OCI-LY7 (cell line): ENCODE data around the gene PLAAT5. TPM values are rescaled to one million over a fixed set of nuclear protein-coding genes. Genes with fewer than 3 reads are reported as not detected.

Source experiments
- BruUV-seq: library from RNA; stranded (reverse); fragments of 400-500 nt; replicated peaks from 2 replicates; lab custom pipeline; 2021; lab: Mats Ljungman, UMichigan
- CTCF ChIA-PET: fragments of 300-600 bp; sonication (Branson Sonifier 250); formaldehyde crosslinking; loops from one replicate; lab custom pipeline; 2022; ENCODE audit warnings: antibody characterized with exemption; ENCODE audit not compliant: unreplicated experiment; lab: Charles Lee
- POLR2A ChIA-PET: fragments of 300-600 bp; sonication (Branson Sonifier 250); formaldehyde crosslinking; loops from one replicate; lab custom pipeline; 2022; ENCODE audit warnings: antibody characterized with exemption; lab: Charles Lee
- DNase-seq: peaks from one replicate; pipeline ENCODE4 v3.0.0-alpha.2; 2015; ENCODE audit warnings: low spot score
- H2AFZ ChIP-seq: fragments of 200-600 bp; sonication (generic), shearing (Covaris generic); 2 replicates; pipeline ENCODE4 v1.6.1; 2014; ENCODE audit warnings: mild to moderate bottlenecking, antibody characterized with exemption, low read length, moderate library complexity
- H3K27ac ChIP-seq: fragments of 200-600 bp; sonication (generic); 2 replicates; pipeline ENCODE4 v1.5.1; 2014; ENCODE audit warnings: mixed run types, low read depth, mild to moderate bottlenecking, moderate library complexity, low read length, inconsistent platforms; ENCODE audit not compliant: poor library complexity, severe bottlenecking
- H3K36me3 ChIP-seq: fragments of 200-600 bp; sonication (generic); 2 replicates; pipeline ENCODE4 v1.6.1; 2014; ENCODE audit warnings: mild to moderate bottlenecking, antibody characterized with exemption, low read length, moderate library complexity, mixed read lengths; ENCODE audit not compliant: insufficient read depth
- H3K4me1 ChIP-seq: fragments of 200-600 bp; sonication (generic); 2 replicates; pipeline ENCODE4 v1.5.1; 2014; ENCODE audit warnings: mild to moderate bottlenecking, low read length; ENCODE audit not compliant: insufficient read depth, poor library complexity, severe bottlenecking
- H3K4me2 ChIP-seq: fragments of 200-600 bp; sonication (generic); 2 replicates; pipeline ENCODE4 v1.6.1; 2014; ENCODE audit warnings: mild to moderate bottlenecking, low read length
- H3K4me3 ChIP-seq: fragments of 200-600 bp; sonication (generic); 2 replicates; pipeline ENCODE4 v1.5.1; 2014; ENCODE audit warnings: mild to moderate bottlenecking, low read depth, low read length; ENCODE audit not compliant: poor library complexity, severe bottlenecking
- H3K79me2 ChIP-seq: fragments of 200-600 bp; sonication (generic); 2 replicates; pipeline ENCODE4 v1.6.1; 2016; ENCODE audit warnings: low read depth, mild to moderate bottlenecking, low read length, moderate library complexity, mixed read lengths; ENCODE audit not compliant: insufficient read depth
- H3K9me2 ChIP-seq: fragments of 200-600 bp; sonication (generic); 2 replicates; pipeline ENCODE4 v1.6.1; 2016; ENCODE audit warnings: mild to moderate bottlenecking, low read length, mixed read lengths; ENCODE audit not compliant: insufficient read depth
- H3K9me3 ChIP-seq: fragments of 200-600 bp; sonication (generic); 2 replicates; pipeline ENCODE4 v1.6.1; 2014; ENCODE audit warnings: mild to moderate bottlenecking, mixed run types, low read length, mixed read lengths
- H4K20me1 ChIP-seq: fragments of 200-600 bp; sonication (generic); 2 replicates; pipeline ENCODE4 v1.6.1; 2014; ENCODE audit warnings: mild to moderate bottlenecking, antibody characterized with exemption, low read length, moderate library complexity, mixed read lengths; ENCODE audit not compliant: insufficient read depth
- EZH2phosphoT487 ChIP-seq: fragments of 200-600 bp; sonication (generic); IDR thresholded peaks from 2 replicates; pipeline ENCODE4 v1.6.1; 2018; ENCODE audit warnings: low read depth, borderline replicate concordance, mild to moderate bottlenecking, mixed run types, antibody characterized with exemption, low read length, moderate library complexity, mixed read lengths
- intact Hi-C: fragments of 100-400 bp; cut with micrococcal nuclease; formaldehyde crosslinking; loops from one replicate; pipeline ENCODE4 v1.10.0; 2022; ENCODE audit not compliant: unreplicated experiment
- total RNA-seq, 2 experiments: library from RNA; depleted of rRNA in 1 of 2; stranded (reverse); fragments of >200 nt in 1 of 2; shearing (Covaris generic) in 1 of 2; gene quantifications; 2 replicates each; pipeline ENCODE4 v1.2.3, GENCODE V29; 2014 to 2022
- TF ChIP-seq, protein P1 (sequence below): fragments of 200-600 bp; sonication (generic); conservative IDR thresholded peaks from 2 replicates; pipeline ENCODE4 v1.5.1; 2014; ENCODE audit warnings: mild to moderate bottlenecking, antibody characterized with exemption, low read length, moderate library complexity, mixed read lengths

Gene PLAAT5
- total RNA-seq, 2 experiments from 2014 or later: not detected

DNA sequence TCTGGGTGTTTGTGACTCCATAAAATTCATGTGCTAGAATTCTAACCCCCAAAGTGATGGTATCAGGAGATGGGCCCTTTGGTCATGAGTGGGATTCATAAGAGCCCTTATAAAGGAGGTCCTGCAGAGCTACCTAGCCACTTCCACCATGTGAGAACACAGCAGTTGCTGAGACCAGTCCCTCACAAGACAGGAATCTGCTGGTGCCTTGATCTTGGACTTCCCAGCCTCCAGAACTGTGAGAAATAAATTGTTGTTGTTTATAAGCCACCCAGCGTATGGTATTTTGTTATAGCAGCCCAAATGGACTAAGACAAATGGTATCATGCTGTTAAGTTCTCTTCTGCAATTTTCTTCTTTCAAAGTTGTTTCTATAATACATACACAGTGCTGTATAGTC, 1.5 kb upstream of the PLAAT5 start:
- Histone ChIP-seq H3K4me2 (no peak overlapping the region), H3K27ac (no peak overlapping the region), H3K4me3 (no peak overlapping the region), H3K79me2 (no peaks in the 10 kb centered on the region), H3K9me3 (no peaks in the 10 kb centered on the region), H3K9me2 (no peaks in the 10 kb centered on the region), H4K20me1 (no peaks in the 10 kb centered on the region), H3K36me3 (no peaks in the 10 kb centered on the region), H2AFZ (no peak overlapping the region), H3K4me1 (no peaks in the 10 kb centered on the region)
- ChIA-PET POLR2A (no interaction called here), CTCF (no interaction called here)
- intact Hi-C loops: no loop called here
- DNase-seq: no peak
- no peak for TF ChIP-seq EZH2phosphoT487
- TF ChIP-seq, protein P1, sequence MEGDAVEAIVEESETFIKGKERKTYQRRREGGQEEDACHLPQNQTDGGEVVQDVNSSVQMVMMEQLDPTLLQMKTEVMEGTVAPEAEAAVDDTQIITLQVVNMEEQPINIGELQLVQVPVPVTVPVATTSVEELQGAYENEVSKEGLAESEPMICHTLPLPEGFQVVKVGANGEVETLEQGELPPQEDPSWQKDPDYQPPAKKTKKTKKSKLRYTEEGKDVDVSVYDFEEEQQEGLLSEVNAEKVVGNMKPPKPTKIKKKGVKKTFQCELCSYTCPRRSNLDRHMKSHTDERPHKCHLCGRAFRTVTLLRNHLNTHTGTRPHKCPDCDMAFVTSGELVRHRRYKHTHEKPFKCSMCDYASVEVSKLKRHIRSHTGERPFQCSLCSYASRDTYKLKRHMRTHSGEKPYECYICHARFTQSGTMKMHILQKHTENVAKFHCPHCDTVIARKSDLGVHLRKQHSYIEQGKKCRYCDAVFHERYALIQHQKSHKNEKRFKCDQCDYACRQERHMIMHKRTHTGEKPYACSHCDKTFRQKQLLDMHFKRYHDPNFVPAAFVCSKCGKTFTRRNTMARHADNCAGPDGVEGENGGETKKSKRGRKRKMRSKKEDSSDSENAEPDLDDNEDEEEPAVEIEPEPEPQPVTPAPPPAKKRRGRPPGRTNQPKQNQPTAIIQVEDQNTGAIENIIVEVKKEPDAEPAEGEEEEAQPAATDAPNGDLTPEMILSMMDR: no peak
- BruUV-seq: no TSS peak

DNA sequence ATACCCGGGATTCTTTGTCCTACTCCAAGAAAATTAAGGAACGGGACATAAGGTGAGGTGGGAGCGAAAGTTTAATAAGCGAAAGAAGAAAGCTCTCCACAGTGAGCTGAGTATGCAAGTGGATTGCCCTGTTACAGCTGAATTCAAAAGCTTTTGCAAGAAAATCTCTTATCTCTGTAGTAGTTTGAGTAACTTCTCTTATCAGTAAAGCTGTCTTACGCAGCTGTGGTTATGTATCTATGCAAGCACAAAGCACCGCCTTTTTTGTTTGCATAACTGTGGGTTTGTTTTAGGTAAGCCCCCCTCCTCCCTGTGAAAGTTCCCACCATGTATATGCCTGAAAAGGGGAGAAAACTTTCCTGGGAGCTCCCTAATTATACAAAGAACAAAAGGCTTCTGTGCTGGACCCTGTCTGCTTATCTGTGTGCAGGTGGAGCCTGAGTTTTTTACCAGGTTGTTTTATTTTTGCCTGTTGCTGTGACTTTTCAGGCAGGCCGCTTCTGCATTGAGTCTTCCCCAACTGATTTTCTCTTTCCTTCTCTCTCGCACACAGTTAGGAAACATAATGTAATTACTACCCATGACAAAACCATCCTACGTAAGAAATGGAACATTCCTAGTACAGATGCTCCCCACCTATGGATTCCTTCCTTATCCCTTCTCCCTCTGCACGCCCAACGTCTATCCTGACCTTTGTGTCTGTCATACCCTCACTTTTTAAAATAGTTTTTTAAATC, 837 bp upstream of the PLAAT5 start:
- intact Hi-C loops: no loop called here
- no peak overlapping the region for H3K4me2 ChIP-seq
- POLR2A ChIA-PET: no interaction called here

DNA sequence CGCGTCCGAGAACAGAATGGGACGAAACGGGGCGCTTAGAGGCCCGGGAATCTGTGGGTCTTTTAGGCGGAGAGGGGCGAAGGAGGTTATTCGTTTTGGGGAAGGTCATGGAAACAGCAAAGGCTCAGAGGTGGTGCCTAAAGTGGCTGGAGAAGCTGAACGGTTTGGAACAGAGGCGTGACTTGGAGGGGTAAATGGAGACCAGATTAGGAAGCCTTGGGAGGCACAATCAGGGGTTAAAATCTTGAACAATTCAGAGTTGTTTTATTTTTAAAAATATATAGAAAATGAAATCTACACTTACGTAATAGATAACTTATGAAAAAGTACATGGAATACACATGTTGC, 247 bp upstream of the PLAAT5 start:
- Histone ChIP-seq H3K4me3 (no peak overlapping the region), H3K36me3 (no peaks in the 10 kb centered on the region), H3K9me3 (no peaks in the 10 kb centered on the region), H2AFZ (no peak overlapping the region), H3K79me2 (no peaks in the 10 kb centered on the region), H3K4me2 (no peak overlapping the region), H3K27ac (no peak overlapping the region), H3K9me2 (no peaks in the 10 kb centered on the region), H4K20me1 (no peaks in the 10 kb centered on the region), H3K4me1 (no peaks in the 10 kb centered on the region)
- TF ChIP-seq, protein P1: no peak
- no peak for TF ChIP-seq EZH2phosphoT487
- CTCF ChIA-PET: no interaction called here
- POLR2A ChIA-PET: no interaction called here
- intact Hi-C loops: no loop called here
- no TSS peak for BruUV-seq
- no peak for DNase-seq

More for the DNA sequence above, 837 bp upstream of the PLAAT5 start:
- Histone ChIP-seq H3K79me2 (no peaks in the 10 kb centered on the region), H3K4me1 (no peaks in the 10 kb centered on the region), H2AFZ (no peak overlapping the region), H3K9me3 (no peaks in the 10 kb centered on the region), H3K9me2 (no peaks in the 10 kb centered on the region), H3K4me3 (no peak overlapping the region), H3K27ac (no peak overlapping the region), H4K20me1 (no peaks in the 10 kb centered on the region), H3K36me3 (no peaks in the 10 kb centered on the region)
- BruUV-seq: no TSS peak
- no peak for DNase-seq
- CTCF ChIA-PET: no interaction called here
- TF ChIP-seq, protein P1: no peak
- no peak for TF ChIP-seq EZH2phosphoT487
